ENCODE measurements around the gene TMEM231. TPM values are rescaled to one million over a fixed set of nuclear protein-coding genes. Genes with fewer than 3 reads are reported as not detected.
"Not testable (repeated sequence)": the region's sequence is repeated elsewhere in the genome, so short reads cannot be mapped to it uniquely, and the experiment has no call there.

The TMEM231 gene
- total and polyA plus RNA-seq, 2 donors (not counting 3 experiments of a cell fraction or from before 2014, with no cell fraction given), result 10.0 to 35.8 TPM

DNA sequence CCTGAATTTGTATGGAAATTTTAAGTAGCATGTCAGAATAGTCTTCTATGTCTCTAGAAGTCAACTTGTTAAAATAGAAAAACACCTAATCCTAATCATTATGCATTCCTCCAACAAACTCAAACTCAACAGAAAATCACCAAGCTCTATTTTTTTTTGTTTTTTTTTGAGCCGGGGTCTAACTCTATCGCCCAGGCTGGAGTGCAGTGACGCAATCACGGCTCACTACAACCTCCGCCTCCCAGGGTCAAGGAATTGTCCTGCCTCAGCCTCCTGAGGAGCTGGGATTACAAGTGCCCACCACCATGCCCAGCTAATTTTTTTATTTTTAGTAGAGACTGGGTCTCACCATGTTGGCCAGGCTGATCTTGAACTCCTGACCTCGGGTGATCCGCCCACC is 9.8 kb downstream of the TMEM231 start:
- Histone ChIP-seq H3K4me1 (ENCODE audit: control insufficient read depth, extremely low read depth, insufficient read depth, low read length) (no peaks in the 10 kb centered on the region), H3K4me2 (ENCODE audit: insufficient read depth, low read length) (no peak overlapping the region), H3K36me3 (ENCODE audit: control insufficient read depth in 2 of 2, extremely low read depth in 1 of 2, insufficient read depth in 2 of 2, low read length in 2 of 2) (no peaks in the 10 kb centered on the region), H3K27me3 (ENCODE audit: control insufficient read depth in 2 of 2, insufficient read depth in 2 of 2, low read length in 2 of 2) (no peaks in the 10 kb centered on the region), H3K9ac (replicated peaks; ENCODE audit: extremely low read depth, insufficient read depth, low read length) (no peak overlapping the region), H3K4me3 (replicated peaks in 1 of 3; ENCODE audit: insufficient read depth in 1 of 3, low read depth in 1 of 3, low read length in 3 of 3) (no peak overlapping the region), H3K9me3 (replicated peaks; ENCODE audit: control insufficient read depth, insufficient read depth, low read length) (no peaks in the 10 kb centered on the region), H3K79me2 (ENCODE audit: control insufficient read depth, insufficient read depth, low read length) (no peaks in the 10 kb centered on the region), H2AFZ (ENCODE audit: low read depth, low read length) (no peak overlapping the region), H3K27ac (ENCODE audit: insufficient read depth, low read depth, low read length) (no peak overlapping the region), H3K9me1 (replicated peaks; ENCODE audit: control insufficient read depth, extremely low read depth, insufficient read depth, low read length) (no peaks in the 10 kb centered on the region), H4K20me1 (replicated peaks; ENCODE audit: control insufficient read depth, extremely low read depth, insufficient read depth, low read length) (no peaks in the 10 kb centered on the region)
- CTCF ChIA-PET, result no interaction called here
- no TSS peak for BruUV-seq (replicated peaks)
- intact Hi-C loops (cut with micrococcal nuclease), result no loop called here
- no peak for FAIRE-seq
- POLR2A ChIA-PET, result no interaction called here
- dilution Hi-C loops (cut with MboI; ENCODE audit: extremely low pct_ligation_motif_present, low sequenced_read_pairs), result no loop called here
- no peak for DNase-seq (ENCODE audit: low read depth, low spot score)
- no peak for TF ChIP-seq POLR2AphosphoS5 (IDR thresholded peaks at IDR 0.05; ENCODE audit: insufficient read depth, low read depth, low read length)
- TF ChIP-seq, protein P1, sequence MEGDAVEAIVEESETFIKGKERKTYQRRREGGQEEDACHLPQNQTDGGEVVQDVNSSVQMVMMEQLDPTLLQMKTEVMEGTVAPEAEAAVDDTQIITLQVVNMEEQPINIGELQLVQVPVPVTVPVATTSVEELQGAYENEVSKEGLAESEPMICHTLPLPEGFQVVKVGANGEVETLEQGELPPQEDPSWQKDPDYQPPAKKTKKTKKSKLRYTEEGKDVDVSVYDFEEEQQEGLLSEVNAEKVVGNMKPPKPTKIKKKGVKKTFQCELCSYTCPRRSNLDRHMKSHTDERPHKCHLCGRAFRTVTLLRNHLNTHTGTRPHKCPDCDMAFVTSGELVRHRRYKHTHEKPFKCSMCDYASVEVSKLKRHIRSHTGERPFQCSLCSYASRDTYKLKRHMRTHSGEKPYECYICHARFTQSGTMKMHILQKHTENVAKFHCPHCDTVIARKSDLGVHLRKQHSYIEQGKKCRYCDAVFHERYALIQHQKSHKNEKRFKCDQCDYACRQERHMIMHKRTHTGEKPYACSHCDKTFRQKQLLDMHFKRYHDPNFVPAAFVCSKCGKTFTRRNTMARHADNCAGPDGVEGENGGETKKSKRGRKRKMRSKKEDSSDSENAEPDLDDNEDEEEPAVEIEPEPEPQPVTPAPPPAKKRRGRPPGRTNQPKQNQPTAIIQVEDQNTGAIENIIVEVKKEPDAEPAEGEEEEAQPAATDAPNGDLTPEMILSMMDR (IDR thresholded peaks at IDR 0.05; ENCODE audit: extremely low read depth in 1 of 2, insufficient read depth in 1 of 2, low read depth in 1 of 2, low read length in 2 of 2), result no peak

DNA sequence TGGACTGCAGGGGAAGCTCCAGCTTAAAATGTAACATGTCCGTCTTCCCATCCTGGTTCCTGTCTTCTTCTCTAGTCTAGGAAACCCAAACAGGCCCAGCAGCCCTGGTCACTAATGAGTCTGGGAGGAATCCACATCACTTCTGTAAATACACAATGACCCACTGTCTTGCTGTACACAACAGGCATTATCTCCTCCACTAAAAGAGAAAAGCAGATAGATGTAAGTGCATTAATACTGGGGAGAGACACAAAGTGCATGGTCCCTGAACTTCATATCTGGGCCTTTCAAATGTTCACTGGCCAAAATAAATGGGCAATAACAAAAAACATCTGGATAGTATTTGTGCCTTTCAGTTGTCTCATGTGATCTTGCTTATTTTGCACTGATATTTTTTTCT is 10.2 kb downstream of the TMEM231 start:
- CTCF ChIA-PET; dilution Hi-C loops (cut with MboI; ENCODE audit: extremely low pct_ligation_motif_present, low sequenced_read_pairs); FAIRE-seq; DNase-seq (ENCODE audit: low read depth, low spot score); H4K20me1 ChIP-seq (replicated peaks; ENCODE audit: control insufficient read depth, extremely low read depth, insufficient read depth, low read length); intact Hi-C loops (cut with micrococcal nuclease); H3K4me1 ChIP-seq (ENCODE audit: control insufficient read depth, extremely low read depth, insufficient read depth, low read length); H3K9me3 ChIP-seq (replicated peaks; ENCODE audit: control insufficient read depth, insufficient read depth, low read length); H3K9ac ChIP-seq (replicated peaks; ENCODE audit: extremely low read depth, insufficient read depth, low read length); H3K79me2 ChIP-seq (ENCODE audit: control insufficient read depth, insufficient read depth, low read length); H2AFZ ChIP-seq (ENCODE audit: low read depth, low read length); H3K4me3 ChIP-seq (replicated peaks in 1 of 3; ENCODE audit: insufficient read depth in 1 of 3, low read depth in 1 of 3, low read length in 3 of 3); H3K27ac ChIP-seq (ENCODE audit: insufficient read depth, low read depth, low read length); H3K9me1 ChIP-seq (replicated peaks; ENCODE audit: control insufficient read depth, extremely low read depth, insufficient read depth, low read length); H3K27me3 ChIP-seq (ENCODE audit: control insufficient read depth in 2 of 2, insufficient read depth in 2 of 2, low read length in 2 of 2); POLR2A ChIA-PET; BruUV-seq (replicated peaks); H3K36me3 ChIP-seq (ENCODE audit: control insufficient read depth in 2 of 2, extremely low read depth in 1 of 2, insufficient read depth in 2 of 2, low read length in 2 of 2); H3K4me2 ChIP-seq (ENCODE audit: insufficient read depth, low read length): not testable (repeated sequence)

- H3K36me3 ChIP-seq (ENCODE audit: control insufficient read depth in 2 of 2, extremely low read depth in 1 of 2, insufficient read depth in 2 of 2, low read length in 2 of 2); H3K4me1 ChIP-seq (ENCODE audit: control insufficient read depth, extremely low read depth, insufficient read depth, low read length); H3K9me1 ChIP-seq (replicated peaks; ENCODE audit: control insufficient read depth, extremely low read depth, insufficient read depth, low read length); intact Hi-C loops (cut with micrococcal nuclease); H3K27ac ChIP-seq (ENCODE audit: insufficient read depth, low read depth, low read length); H3K9me3 ChIP-seq (replicated peaks; ENCODE audit: control insufficient read depth, insufficient read depth, low read length); H3K4me3 ChIP-seq (replicated peaks in 1 of 3; ENCODE audit: insufficient read depth in 1 of 3, low read depth in 1 of 3, low read length in 3 of 3); H2AFZ ChIP-seq (ENCODE audit: low read depth, low read length); BruUV-seq (replicated peaks); DNase-seq (ENCODE audit: low read depth, low spot score); FAIRE-seq; POLR2A ChIA-PET; H3K27me3 ChIP-seq (ENCODE audit: control insufficient read depth in 2 of 2, insufficient read depth in 2 of 2, low read length in 2 of 2); H4K20me1 ChIP-seq (replicated peaks; ENCODE audit: control insufficient read depth, extremely low read depth, insufficient read depth, low read length); H3K9ac ChIP-seq (replicated peaks; ENCODE audit: extremely low read depth, insufficient read depth, low read length); H3K79me2 ChIP-seq (ENCODE audit: control insufficient read depth, insufficient read depth, low read length); dilution Hi-C loops (cut with MboI; ENCODE audit: extremely low pct_ligation_motif_present, low sequenced_read_pairs); H3K4me2 ChIP-seq (ENCODE audit: insufficient read depth, low read length): not testable (repeated sequence)
- CTCF ChIA-PET, result interaction anchor here (1.8 kb wide), 1 partner anchor 25 kb away, joined by 7 read pairs; no protein-coding TSS in a partner anchor
Measured at GRCh38 chr16:75542462-75542861, 13.6 kb downstream of the TMEM231 start.
